Prostate gland (tissue), 2 donors: ENCODE results near the gene BST1.

Source experiments
- CTCF ChIP-seq, 4 experiments: fragments of 200-600 bp in 2 of 4; fragments of 450-650 bp in 2 of 4; sonication (generic) in 2 of 4; IDR thresholded peaks; 1 replicate in 3 of 4; 2 replicates in 1 of 4; pipeline ENCODE4 v1.5.1; 2016 to 2019; ENCODE audit warnings: antibody characterized with exemption in 4 of 4, mild to moderate bottlenecking in 2 of 4, moderate library complexity in 2 of 4
- POLR2A ChIP-seq: fragments of 450-650 bp; IDR thresholded peaks from one replicate; pipeline ENCODE4 v1.6.1; 2016; ENCODE audit warnings: antibody characterized with exemption, mild to moderate bottlenecking
- POLR2AphosphoS5 ChIP-seq: sonication (generic); formaldehyde crosslinking; IDR thresholded peaks from one replicate; pipeline ENCODE4 v1.6.1; 2017; ENCODE audit warnings: antibody characterized with exemption

GRCh38 chr4:15753786-15754185 is 50.9 kb downstream of the BST1 start:
- no peak for TF ChIP-seq POLR2A
- no peak for TF ChIP-seq POLR2AphosphoS5
- TF ChIP-seq CTCF (IDR thresholded peaks at IDR 0.05): no peak
